Measurements from ENCODE around the gene DDIT3.

DDIT3 gene

GRCh38 chr12:57467915-57468314 is 52.4 kb downstream of the DDIT3 start:
- no peak for DNase-seq (ENCODE audit: low spot score)

DNA sequence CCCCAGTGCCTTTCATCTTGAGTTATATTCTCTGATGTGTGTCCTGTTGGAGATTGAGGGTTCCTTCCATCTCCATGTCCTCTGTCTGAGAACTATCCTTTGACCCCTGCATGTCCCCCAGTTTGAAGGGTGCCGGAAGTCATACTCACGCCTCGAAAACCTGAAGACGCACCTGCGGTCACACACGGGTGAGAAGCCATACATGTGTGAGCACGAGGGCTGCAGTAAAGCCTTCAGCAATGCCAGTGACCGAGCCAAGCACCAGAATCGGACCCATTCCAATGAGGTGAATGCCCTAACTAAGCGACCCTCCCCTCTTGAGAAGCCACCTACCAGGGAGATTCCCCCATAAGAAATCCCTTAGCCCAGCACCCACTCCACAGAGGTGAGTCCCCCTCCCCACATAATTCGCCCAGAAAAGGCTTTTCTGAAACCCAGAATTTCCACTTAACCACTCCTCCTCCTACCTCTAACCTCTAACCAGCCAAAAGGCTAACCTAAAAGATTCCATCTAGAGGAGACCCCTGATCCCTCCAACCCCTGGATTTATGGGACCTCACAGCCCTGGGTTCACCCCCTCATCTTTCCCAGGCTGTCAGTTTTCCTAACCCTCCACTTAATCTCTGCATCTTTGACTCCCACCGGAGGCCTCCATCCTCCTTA is 53.0 kb downstream of the DDIT3 start:
- DNase-seq (ENCODE audit: low spot score): no peak

Data from NAMALWA (cell line).